Stimulated activated CD8-positive, alpha-beta memory T cell treated with anti-CD3 and anti-CD28 coated beads, Interleukin-15, amount 100 ng/mL, for 1 hour (primary cell): ENCODE results near the gene CAMTA1.

ENCODE experiments used
- DNase-seq: peaks from one replicate; pipeline ENCODE4 v3.0.0-alpha.2; 2020; ENCODE audit warnings: low read depth

CAMTA1 gene

GRCh38 chr1:7287013-7287412 is 501.8 kb downstream of the CAMTA1 start:
- DNase-seq = no peak

- no peak for DNase-seq
Measured at GRCh38 chr1:7288992-7289391, 503.7 kb downstream of the CAMTA1 start.

DNA sequence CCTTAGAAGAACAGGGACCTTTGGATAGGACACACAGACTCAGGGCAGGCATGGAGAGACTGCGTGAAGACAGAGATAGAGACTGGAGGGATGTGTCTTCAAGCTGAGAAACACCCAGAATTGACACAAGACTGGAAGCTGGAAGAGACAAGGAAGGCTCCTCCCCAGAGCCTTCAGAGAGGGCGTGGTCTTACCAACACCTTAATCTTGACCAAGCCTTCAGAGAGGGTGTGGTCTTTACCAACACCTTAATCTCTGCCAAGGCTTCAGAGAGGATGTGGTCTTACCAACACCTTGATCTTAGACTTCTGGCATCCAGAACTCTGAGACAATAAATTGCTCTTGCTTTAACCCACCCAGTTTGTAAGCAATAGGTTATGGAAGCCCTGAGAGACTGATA is 504.4 kb downstream of the CAMTA1 start:
- DNase-seq = no peak

DNA sequence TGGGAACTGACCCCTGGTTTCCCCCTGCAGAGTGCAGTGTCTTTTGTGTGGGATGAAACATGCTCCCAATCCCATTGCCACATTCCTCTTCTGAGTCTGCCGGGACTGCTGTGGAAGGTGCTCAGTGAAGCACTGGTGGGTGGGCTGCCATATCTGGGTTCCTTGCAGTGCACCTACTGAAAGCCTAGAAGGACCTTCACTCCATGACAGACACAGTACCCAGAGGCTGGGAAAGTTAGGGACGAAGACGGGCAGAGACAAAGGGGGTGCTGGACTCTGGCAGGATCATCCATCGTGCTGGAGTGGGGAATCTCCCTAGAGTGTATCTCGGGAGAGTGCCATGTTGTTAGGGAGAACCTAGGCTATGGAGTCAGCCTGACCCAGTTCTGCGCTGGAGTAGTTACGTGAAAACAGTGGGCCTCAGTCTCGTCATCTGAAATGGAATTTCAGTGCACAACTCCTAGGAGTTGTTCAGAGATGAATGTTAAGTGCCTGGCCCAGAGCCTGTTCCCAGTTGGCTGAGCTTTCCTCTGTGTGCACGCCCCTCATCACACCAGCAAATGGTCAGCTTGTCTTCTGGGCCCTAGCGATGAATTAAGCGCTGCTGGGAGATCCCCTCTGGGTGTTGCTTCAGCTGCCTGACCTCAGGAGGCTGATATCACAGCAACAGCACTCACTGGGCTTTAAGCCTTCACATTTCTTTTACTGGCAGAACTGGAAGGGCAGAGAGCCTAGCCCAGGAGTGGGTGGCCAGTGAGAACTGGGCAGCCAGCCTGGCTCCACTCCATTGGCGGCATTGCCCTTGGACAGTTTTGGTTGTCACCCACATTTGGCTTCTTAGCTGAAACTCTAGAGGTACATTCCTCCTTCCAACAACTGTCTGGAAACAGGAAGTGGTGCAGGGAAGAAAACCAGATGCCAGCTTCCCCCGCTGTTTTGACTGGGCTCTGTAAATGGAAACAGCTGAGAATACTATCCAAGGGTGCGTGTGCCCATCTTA is 506.0 kb downstream of the CAMTA1 start:
- DNase-seq = no peak

GRCh38 chr1:7292036-7292681 is 506.9 kb downstream of the CAMTA1 start:
- DNase-seq = no peak

DNA sequence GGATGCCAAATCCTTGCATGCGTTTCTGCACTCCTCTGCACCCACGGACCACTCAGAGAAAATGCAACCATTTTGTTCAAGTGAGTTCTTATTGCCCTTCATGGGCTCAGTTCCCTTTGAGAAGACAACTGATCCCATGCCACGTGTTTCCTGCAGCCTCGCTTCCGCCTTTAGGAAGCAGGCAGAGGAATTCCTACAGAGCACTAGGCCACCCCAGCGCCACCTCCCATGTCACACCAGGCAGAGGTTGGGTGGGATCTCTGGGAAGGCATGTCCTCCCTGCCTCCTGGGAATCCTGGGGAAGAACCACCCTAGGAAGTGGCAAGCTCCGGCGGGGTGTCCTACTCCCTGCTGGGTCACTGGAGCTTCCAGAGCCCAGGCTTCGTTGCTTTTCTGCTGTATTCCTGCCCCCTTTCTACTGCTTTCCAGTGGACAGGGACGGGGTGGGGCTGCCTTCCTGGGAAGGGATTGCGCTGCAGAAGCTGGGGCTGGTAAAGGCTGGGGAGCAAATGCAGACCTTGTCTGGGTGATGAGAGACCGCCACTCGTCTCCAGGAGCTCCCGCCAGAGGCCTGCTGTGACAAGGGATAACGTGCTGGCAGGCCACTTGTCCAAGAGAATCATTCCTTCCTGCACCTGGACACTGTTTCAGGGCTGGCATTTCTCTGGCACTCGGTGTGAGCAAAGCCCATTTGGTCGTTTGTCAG is 507.6 kb downstream of the CAMTA1 start:
- no peak for DNase-seq

GRCh38 chr1:7293702-7294629 is 508.7 kb downstream of the CAMTA1 start:
- DNase-seq = no peak

DNA sequence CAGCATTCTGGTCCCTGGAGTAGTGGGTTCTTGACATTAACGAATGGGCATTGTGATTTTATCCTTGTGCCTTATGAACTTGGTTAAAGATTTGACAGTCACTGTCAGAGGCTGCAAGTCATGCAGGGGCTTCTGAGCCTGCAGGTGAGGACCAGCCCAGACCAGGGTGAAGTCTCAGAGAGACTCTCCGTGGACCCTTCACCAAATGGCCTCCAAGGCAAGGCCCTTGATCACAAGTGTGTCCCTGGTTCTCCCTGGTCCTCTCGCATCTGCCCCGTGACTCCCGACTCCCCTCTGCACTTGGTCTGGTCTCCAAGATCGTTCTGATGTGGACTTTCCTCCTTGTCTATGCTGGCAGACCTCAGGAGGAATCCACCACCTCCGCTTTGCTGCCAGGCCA is 509.4 kb downstream of the CAMTA1 start:
- no peak for DNase-seq

DNA sequence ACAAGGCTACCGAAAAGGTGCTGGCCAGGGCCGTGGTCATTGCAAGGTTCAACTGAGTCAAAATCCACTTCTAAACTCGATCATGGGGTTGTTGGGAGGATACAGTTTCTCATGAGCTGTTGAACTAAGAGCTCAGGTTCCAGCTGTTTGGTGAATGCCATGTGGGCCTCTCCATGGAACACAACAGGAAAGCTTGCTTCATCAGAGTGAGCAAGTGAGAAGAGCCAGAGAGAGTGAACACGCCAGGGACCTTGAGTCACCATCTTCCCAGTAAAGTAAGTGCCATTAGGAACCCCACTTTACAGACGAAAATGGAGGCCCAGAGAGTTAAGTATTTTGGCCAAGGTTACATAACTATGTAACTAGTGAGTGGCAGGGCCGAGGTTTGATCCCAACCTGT is 510.7 kb downstream of the CAMTA1 start:
- no peak for DNase-seq

DNA sequence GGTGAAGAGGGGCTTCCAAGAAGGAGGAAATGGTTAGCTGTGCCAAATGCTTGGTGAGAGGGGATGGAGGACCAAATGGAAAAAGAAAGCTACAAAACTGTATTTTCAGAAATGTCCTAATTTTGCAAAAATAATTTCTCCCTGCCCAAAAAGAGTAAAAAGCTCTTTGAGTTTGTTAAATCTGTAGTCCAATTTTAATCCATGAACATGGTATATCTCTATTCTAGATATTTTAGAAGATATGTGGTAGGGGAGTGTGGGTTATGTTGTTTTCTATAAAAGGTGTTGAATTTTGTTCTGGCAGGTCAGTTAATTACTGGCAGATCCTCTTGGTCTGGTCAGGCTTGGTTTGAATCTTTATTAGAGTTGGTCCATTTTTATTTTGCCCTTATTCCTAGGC is 511.7 kb downstream of the CAMTA1 start:
- DNase-seq = no peak

GRCh38 chr1:7298145-7298544 is 512.9 kb downstream of the CAMTA1 start:
- DNase-seq = no peak

- no peak for DNase-seq
Measured at GRCh38 chr1:7298749-7299151, 513.5 kb downstream of the CAMTA1 start.

DNA sequence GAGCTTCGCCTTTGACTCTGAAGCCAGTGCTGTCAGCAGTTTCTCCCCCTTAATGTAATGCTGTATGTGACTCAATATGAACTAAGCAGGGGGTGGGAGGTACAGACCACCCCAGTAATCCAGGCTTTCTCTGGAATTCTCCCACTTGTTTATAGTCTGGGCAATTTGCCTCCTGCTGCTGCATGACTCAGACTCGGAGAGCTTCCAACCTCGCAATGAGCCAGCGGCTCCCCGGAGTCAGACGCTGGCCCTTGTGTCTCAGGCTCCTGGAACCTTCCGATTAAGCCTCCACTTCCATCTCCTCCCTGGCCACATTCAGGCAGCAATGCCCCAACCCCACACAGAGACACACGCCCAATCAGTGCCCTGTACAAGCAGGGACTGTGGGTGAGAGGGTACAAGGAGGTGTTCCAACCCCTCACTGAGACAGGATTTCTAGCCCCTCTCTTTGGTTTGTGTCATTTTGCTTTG is 514.1 kb downstream of the CAMTA1 start:
- DNase-seq = no peak

DNA sequence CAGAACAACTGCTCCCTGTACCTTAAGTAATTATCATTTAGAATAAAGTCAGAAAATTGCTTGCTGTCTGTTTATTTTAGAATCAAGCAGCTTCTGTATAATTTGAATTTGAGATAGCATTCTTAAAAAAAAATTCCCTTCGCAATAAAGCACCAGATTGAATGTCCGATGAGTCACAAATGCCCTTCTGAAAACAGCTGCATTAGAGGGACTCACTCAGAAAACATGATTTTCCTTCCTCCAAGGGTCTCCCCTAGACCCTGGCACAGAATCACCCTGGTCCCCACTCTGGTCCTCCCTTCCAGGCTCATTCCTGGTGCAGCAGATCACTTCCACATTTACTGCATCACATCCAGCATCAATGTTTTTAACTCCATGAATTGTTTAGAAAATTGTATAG is 514.7 kb downstream of the CAMTA1 start:
- no peak for DNase-seq

GRCh38 chr1:7300893-7301663 is 515.8 kb downstream of the CAMTA1 start:
- no peak for DNase-seq

GRCh38 chr1:7301664-7301981 is 516.4 kb downstream of the CAMTA1 start:
- no peak for DNase-seq

DNA sequence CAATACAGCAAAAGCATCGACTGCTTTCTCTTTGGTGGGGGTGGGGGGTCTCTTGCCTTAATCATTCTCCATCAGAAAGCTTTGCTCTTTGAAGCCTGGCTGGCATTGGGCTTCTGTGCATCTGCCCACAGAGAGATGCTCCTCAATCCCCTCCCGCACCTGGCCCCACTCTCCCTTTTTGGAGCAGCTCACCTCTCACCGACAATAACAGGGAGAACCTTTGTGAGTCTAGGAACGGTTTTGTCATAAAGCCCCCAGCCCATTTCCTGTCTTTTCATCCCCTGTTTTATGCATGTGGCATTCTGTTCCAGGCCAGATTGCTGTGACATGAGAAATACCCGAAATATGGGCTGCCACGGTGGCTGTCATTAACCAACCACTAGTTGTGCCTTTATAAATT is 516.9 kb downstream of the CAMTA1 start:
- no peak for DNase-seq

- no peak for DNase-seq
Measured at GRCh38 chr1:7302873-7303272, 517.6 kb downstream of the CAMTA1 start.

GRCh38 chr1:7303554-7304317 is 518.5 kb downstream of the CAMTA1 start:
- no peak for DNase-seq

GRCh38 chr1:7313081-7313546 is 527.9 kb downstream of the CAMTA1 start:
- no peak for DNase-seq
